Medulla oblongata (tissue), 1 donor: ENCODE data around the gene MLH3.

Source experiments
- DNase-seq: peaks from one replicate; pipeline ENCODE4 v3.0.0-alpha.2; 2015; ENCODE audit errors: extremely low spot score

Gene MLH3

DNA sequence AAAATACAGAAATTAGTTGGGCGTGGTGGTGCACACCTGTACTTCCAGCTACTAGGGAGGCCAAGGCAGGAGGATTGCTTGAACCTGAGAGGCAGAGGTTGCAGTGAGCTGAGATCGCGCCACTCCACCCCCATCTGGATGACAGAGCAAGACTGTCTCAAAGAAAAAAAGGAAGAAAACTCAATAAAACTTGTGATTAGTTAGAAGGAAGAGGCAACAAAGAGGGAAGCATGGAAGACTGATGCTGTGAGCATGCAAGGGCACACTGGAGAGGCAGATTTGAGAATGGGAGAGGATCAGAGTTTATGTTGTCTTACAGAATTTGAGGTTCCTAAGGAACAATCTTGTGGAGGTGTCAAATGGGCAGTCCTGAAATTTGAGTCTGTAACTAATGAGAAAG lies 15.4 kb upstream of the MLH3 start:
- DNase-seq, result no peak

DNA sequence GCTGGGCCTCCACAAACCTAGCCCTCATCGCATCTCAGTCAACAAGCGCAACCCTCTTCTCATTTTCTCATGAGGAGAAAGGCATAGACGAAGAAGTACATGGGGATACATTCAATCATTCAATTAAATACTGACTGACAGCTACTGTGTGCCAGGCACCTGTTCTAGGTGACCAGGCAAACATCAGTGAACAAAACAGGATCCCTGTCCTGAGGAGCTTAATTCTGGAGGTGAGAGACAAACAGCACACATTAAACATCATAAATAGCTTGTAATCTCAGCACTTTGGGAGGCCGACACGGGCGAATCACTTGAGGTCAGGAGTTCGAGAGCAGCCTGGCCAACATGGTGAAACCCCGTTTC lies 12.9 kb upstream of the MLH3 start:
- no peak for DNase-seq

DNA sequence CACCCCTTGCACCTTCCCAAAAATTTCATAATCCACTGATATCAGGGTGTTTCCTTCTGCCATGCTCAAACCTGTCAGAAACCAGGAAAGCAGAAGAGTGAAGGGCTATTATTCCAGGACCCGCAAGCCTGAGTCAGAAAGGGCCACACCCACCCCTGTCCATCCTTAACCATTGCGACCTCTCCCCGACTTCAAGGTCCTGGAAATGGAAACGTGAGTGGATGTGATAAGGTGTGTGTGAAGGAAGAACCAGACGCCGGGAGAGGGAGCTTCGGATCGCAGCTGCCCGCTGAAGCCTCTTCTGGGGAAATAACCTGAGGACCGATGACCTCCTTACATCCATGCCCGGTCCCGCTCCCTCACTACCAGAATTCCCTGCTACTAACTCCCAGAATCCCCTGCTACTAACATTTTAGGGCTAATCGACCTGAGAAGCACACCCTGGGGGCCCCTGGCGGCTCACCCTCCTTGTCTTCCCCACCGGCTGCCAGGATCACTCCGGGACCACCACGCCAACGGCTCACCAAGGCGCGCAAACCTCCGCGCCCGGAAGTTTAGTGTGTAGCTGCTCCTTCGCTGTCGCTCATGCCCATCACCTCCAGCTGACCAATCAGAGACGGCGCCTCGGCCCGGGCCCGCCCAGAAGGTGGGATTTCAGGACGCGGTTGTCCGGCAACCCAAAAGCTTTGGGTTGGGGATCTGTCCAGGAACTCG lies 12.4 kb upstream of the MLH3 start, which contains the start of gene ACYP1:
Gene ACYP1 (minus strand): TSS at position 534 of the 714 bp plus-strand sequence. CDS start 471 bp downstream, at position 63.
- DNase-seq, result peak; percentile 94

DNA sequence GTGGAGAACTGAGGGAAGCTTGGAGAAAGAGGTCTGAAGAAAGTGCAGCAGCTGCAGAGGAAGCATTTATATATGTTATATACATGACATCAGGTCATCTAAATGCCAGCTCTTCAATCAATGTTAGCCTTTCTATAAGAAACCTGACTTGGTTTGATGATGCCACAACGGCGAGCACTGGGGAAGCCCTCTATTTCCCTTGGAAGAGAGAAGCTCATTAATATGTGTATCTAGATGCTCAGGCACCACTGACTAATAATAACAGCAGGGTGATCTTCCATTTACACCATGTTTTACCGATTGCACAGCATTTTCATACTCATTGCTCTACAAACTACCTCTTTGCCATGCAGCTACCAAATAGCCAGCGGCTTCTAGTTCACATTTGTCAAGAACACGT lies 11.7 kb upstream of the MLH3 start:
- DNase-seq, result no peak

DNA sequence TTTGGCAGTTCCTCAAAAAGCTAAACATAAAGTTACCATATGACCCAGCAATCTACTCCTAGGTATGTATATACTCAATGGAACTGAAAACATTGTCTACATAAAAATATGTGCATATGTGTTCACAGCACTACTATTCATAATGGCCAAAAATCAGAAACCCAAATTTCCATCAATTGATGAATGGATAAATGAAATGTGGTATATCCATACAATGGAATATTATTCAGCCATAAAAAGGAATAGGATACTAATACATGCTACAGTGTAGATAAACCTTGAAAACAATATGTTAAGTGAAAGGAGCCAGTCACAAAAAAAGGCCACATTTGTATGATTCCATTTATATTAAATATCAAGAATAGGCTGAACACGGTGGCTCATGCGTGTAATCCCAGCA lies 9.2 kb upstream of the MLH3 start:
- no peak for DNase-seq

DNA sequence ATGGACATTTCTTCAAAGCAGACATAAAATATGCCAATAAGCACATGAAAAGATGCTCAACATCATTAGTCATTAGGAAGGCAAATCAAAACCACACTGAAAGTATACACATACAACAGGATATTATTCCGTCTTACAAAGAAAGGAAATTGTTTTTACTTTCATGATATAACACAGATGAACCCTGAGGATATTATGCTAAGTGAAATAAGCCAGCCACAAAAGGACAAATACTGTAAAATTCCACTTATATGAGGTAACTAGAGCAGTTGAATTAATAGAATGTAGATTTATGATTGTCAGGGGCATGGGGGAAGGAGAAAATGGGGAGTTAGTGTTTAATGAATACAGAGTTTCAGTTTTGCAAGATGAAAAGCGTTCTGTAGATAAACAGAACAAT lies 8.4 kb upstream of the MLH3 start:
- DNase-seq, result no peak

DNA sequence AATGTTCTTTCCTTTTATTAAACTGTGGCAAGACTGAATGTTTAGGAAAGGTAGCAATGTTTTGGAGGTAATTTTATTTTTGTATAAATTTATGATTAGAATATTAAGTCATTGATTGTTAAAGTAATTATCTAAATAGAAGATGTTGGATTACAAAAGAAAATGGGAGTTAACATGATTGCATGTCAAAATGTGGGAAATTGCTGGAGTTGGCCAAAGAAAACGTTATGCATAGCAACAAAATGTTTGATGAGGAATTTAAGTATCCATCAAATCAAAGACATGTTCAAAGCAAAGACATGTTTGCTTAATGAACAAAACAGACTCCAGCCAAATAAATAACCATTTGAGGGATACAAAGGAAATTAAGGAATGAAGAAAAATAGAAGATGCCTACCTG lies 3.2 kb upstream of the MLH3 start:
- no peak for DNase-seq

DNA sequence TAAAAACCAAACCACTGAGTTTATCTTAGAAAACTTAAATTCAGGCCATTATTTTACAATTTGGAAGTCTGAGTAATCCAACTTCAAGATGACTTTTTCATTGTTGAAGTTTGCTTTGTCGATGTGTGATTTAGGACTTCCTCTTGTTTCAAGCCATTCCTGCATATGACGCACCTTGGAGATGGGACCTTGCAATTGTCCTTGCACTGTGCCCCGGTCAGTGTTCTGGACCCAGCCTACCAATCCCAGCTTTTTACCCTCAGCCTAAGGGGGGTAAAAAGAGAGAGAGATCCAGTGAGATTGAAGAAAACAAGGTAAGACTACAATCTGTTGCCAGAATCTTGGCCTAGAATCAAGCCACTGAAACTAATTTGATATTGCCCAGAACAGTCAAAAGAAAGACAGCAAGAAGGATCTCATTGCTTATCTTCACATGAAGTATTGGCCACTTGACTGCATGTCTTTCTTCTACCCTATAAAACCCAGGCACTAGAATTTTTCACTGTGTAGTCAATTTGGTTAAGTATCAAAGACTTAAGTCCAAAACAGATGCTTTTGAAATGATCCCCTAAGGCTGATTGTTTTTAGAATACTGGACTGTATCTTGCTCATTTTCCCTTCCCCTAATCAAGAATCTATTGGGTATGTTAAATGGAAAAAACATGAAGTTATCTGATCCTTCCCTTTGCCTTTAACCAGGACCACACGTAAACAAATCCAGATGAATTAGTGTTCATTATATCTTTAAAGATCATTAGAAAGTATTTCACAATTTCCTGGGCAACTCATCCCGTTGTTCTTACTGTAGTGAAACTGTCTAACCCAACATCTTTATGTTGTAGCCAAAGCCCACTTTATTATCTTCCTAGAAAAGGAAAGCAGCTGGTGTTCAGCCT lies 2.4 kb upstream of the MLH3 start:
- no peak for DNase-seq

DNA sequence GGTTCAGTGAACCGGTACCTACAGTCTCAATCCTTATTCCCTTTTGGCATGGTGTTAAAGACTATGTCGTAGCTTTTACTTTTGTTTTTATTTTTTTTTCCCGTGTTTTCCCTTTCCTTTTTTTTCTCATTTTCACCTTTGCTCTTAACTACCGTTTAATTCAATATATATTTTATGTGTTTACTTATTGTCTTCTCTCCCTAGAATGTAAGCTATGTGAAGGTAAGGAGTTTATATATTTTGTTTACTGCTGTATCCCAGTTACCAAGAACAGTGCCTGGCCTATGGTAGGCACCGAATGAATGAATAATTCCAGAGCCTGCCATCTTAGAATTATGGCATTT lies 261 bp upstream of the MLH3 start:
- no peak for DNase-seq

DNA sequence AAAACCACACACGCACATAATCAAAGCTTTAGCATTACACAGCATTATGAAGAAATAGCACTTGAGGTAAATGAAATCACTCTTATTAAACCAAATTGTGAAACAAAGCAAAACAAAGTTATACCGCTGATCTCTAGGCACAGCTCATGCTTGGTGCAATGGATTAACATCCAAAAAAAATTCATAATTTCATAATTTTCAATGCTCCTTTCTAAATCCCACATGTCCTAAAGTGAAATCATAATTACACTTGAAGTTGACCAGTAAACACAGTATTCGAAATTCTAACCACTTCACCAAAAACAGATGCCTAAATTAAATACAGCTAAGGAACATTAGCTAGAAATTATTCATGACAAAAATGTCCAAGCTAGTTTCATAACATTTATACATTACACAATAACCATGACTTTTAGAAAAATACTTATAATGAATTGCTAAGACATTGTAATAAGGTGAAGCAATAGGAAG lies 1.5 kb downstream of the MLH3 start:
- DNase-seq, result no peak

DNA sequence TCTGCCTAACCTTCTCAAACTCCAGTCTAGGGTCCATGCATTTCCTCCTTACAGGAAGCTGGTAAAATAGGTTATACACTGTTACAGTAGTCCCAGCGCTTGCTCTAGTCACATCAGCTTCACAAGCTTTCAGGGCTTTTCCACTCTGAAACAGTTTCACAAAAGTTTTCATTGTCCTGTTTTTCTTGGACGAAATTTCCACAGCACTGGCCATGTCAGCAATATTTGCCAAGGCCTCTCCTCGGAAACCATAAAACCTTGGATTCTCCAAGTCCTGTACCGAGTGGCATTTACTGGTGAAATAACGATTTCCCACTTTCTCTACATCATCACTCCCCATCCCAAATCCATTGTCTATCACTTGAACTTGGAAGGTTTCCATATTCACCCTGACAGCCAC lies 2.1 kb downstream of the MLH3 start:
- DNase-seq, result peak; percentile 84

DNA sequence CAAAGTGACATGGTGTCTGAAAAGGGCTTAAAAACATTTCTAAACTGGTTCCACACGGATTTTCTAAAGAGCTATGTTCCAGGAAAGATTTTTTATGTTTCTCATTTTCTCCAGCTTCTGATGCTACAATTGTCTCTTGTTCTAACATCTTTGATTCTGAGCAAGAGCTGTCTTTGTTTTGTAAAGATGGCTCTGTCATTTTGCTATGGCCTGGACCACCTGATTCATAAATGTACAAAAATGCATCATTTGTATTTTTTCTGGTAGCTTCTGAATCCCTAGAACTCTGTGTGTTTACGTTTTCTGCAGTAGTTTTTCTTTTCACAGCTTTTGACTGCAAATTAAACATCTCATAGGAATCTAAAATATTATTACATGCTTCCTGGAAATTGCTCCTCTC lies 3.2 kb downstream of the MLH3 start:
- DNase-seq, result no peak

DNA sequence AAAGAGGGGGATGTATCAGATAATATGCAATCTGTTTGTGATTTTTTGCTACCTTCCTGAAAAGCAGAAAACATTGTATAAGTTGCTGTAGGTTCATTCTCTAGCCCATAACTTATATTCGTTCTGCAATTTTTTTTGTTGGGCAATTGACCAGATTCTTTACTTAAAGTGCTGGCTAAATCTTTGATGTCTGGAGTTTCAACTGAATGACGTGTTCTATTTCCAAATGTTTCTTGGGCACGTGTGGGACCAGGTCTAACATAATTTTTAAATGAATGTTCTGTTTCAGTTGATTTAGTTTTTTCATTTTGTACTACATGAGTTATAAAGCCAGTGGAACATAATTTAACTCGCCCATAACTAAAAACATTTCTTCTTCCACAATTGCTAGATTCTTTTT lies 3.8 kb downstream of the MLH3 start:
- no peak for DNase-seq

DNA sequence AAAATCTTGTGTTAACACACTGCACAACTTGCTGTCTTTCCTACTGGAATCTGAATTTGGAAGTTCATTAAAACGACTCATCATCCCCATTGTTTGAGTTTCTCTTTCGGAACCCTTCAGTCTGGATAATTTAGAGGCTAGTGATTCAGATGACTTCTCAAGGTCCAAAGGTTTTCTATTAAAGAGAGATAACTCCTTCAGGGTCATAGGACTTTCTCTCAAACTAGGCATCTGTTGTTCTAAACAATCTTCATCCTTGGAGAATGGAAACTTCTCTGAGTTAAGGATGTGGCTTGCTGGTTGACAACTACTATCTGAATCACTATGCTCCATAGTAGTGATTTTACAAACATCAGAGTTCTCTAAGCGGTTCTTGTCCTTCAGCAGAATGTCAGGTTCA lies 4.4 kb downstream of the MLH3 start:
- no peak for DNase-seq

DNA sequence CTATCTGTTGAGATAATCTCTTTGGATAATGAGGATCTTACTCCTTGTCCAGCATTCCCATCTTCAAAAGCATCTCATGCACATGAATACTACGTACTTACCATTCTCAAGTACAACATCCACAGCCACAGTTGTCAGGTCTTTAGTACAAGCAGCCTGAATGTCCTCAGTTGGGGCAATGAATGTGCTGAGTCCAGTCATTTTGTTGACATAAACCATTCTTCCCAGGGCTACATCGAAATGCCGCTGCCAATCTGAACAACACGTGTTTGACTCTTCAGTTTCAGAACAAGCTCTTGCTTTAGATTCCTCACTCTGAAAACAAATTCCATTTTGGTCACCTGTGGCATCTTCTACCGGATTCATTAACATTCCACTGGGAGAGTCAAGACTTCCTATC lies 5.0 kb downstream of the MLH3 start:
- no peak for DNase-seq

DNA sequence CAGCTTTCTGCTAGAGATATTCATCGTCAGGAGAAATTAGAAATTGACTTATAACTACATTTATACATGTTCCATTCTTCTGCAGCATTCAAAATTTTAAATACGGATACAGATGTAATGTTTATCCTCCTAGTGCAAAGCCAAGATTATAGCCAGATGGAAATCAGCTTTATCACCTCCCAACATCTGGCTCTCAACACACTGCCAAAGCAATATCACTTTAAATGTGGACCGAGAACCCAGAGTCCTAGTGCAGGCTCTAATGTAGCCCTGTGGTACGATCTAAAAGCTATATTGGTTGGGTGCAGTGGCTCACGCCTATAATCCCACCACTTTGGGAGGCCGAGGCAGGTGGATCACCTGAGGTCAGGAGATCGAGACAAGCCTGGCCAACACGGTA lies 6.5 kb downstream of the MLH3 start:
- no peak for DNase-seq

DNA sequence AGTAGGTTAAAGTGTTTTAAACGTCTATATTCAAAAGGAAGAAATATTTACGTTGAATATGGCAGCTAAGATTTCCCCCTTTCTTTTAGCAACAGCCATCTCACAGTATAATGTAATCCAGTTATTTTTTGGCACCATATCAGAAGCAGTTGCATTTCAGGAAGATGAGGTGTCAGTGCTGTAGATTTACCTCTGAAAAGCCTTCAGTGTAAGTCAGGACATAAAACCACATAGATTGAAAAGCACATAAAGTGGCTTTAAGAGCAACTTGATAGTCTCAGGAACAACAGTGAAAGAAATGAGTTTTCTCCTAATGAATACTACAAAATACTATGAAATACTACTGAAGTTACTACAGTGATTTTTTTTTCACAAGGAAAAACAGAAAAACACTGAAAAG lies 6.9 kb downstream of the MLH3 start:
- DNase-seq, result no peak

DNA sequence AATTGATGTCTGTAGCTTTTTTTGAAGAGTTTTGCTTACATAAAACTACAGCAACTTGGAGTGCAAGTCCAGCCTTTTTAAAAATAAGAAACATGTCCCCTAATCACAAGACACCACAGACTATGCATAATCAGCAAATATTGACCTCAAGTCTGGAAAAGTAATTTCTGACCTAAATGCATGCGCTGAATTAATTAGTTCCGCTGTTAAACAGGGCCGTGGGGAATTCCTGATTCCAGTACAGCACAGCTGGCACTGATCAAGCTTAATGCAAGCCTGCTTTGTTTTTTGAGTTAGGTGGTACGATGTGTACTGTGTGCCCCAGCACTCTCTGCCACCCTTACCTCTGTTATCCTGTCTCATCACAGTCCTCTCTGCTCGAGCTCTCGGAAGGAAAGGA lies 9.2 kb downstream of the MLH3 start:
- no peak for DNase-seq

DNA sequence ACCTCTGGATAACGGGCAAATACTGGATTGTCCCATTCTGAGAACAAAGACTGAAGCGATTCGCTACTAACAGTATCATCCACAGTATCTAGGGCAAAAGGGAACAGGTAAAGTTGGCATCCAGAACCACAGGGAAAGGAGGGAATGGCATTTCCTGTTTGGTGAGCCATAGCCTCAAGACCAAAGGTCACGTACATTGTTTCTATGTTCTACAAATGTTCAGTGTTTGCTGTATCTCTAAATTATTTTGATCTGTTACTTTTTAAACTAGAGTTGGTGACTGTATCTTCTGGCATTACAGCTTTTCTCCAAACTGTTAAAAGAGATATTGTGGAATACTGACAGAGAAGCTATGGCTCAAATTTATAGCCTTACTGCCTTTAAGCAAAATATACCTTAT lies 9.7 kb downstream of the MLH3 start:
- no peak for DNase-seq

DNA sequence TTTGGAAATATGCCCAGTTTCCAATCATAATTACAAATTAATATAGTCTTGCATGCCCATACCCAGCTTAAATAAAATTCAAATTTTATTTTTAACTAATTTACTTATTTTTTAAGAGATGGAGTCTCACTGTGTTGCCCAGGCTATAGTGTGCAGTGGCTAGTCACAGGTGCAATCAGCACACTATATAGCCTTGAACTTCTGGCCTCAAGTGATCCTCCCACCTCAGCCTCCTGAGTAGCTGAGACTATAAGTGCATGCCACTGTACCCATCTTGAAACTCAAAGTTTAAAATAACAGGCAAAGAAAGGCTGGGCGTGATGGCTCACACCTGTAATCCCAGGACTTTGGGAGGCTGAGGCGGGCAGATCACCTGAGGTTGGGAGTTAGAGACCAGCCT lies 10.3 kb downstream of the MLH3 start:
- no peak for DNase-seq

DNA sequence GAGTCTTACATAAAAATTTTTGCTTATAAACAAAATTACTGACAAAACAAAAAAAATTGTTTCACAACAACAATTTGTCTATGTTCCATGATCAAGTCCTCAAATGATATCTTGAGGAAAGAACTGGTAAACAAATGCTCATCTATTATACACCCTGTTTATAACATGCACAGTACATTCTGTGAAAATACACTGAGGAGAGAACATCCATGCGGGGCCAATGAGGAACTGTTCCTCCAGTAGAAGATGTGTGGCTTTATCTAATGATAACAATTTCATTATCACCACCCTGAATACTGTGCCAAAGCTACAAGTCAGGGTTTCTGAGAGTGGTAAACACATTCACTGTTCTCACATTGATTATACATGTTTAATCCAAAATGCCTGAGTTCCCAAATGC lies 10.8 kb downstream of the MLH3 start:
- no peak for DNase-seq

DNA sequence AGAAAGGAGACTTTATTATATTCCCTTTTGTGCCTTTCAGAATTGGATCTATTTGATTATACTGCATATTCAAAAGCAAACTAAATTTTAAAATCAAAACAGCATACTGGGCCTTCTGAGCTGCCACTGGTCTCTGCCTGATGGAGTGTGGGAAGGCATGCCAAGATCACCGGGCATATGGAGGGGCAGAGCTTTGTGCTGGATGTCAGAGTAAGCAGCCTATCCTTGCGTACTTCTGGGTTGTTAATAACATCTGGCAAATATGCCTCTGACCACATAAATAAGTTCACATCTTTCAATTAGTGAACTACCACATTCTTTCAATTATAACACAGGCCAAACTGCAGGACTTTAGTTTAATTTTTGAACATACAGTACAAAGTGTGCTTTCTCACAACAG lies 18.3 kb downstream of the MLH3 start:
- no peak for DNase-seq

DNA sequence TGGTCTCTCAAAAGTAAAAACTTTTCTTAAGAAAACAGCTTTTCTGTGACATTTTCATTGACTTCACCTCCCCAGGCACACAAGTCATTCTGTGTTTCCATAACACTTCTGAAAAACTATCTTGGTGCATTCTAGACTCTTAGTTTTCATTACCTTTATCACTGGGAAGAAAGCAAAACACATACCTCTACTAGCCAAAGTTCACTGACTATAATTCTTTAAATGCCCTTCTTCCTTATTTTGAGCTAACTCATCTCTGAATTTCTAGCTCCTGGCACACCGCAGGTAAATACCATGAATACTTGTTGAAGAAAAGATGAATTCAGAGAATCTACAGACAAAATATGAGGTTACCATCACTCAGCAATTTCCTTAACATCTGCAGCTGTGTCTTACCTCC lies 21.1 kb downstream of the MLH3 start:
- no peak for DNase-seq
